HuH-7.5 (cell line): Measurements from ENCODE around the gene DIO1.
A peak's percentile ranks its signal among the peaks of the same experiment; 100 is the strongest.

ENCODE experiments used
- DNase-seq: peaks from one replicate; pipeline ENCODE4 v3.0.0; 2011; ENCODE audit warnings: low spot score

Gene DIO1

DNA sequence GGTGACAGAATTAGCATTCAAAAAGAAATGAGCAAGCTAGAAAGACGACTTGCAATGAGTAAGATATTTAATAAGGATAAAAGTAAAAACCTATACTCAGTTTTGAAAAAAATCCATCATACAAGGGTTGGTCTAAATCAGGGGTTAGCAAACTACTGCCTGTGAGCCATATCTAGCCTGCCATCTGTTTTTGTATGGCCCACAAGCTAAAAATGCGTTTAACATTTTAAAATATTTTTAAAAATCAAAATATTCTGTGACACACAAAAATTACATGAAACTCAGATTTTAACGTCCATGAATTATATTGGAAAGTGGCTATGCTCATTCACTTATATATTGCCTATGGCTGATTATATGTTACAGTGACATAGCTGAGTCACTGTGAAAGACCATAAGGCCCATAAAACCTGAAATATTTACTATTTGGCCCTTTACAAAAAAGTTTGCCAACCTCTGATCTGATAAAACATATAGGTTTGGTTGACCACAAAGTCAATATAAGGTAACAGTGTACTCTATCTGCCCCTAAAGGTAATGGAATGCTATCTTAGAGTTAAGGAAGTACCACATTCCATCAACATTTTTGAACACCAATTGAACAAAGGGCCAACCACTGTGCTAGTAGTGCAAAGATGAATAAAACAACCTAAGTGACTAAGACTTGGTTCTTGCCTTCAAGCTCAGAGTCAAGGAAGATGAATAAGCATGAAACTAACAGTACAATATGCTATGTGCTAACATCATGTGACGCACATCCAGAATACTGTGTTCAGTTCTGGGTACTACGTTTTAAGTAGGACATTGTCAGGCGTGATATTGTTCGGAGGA is 48.4 kb downstream of the DIO1 start:
- no peak for DNase-seq

DNA sequence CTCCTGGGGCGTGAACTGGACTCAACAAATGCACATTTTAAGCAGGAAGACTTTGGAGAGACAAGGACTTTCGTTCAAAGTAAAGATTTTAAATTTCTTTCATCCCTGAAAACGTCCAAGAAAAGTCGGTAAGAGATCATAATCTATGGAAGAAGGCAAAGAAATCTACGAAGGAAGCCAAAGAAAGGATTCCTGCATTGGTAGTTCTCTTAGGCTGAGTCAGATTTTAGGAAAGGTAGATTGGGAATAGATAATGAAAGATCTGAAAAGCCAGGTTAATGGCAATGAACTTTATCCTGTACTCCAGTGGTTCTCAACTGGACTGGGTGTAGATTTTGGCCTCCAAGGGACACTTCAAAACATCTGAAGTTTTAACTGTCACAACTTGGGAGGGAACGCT is 49.1 kb downstream of the DIO1 start:
- DNase-seq: no peak

DNA sequence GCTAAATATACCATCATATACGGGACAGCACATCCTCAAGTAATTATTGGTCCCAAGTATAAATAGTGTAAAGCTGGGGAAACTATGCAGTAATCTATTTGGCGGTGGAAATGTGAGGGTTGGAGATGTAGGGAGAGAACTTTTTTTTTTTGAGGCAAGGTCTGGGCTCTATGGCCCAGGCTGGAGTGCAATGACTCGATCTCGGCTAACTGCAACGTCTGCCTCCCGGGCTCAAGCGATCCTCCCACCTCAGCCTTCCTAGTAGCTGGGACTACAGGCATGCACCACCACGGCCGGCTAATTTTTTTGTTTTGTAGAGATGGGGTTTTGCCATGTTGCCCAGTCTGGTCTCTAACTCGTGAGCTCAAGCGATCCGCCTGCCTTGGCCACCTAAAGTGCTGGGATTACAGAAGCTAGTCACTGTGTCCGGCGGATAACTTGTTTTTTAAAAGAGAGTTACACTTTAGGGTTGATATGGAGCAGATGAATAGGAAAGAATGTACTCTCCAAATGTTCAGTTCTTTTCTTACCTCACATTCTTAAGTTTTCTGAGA is 49.6 kb downstream of the DIO1 start:
- no peak for DNase-seq

DNA sequence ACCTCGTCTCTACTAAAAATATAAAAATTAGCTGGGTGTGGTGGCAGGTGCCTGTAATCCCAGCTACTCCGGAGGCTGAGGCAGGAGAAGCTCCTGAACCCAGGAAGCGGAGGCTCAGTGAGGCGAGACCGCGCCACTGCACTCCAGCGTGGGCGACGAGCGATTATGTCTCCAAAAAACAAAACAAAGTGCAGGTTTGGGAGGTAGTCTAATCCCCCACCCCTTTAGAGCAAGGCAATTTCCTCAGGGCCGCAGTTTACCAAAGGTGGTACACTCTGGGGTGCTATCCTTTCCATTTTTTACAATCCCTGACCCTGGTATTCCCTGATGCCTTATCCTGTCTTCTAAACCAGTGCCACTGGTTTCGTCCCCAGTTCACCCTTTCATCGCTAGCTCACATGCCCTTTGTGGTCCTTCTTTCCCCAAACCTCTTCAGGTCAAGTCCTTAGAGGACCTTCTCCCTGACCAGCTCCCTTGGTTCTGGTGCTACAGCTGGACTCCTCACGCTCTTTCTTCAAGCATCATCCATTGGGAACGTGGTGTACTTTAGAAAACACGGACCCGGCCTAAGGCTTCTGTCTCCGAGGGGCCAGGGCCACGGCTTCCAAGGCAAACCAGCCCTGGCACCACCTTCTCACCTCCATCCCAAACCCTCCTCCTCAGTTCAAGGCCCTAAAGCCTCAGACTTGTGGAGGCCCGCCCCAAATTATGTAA is 50.6 kb downstream of the DIO1 start:
- no peak for DNase-seq

DNA sequence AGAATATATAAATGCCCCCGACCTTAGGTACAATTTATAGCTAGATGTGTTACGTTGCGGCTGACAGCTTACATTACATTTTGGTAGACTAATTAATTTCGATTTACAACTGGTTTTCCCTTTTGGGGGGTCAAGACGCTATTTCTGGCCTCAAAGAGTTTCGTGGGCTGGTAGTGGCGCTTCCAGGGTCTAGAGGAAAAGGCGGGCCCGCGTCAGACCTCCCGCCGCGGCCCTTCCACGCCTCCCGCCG is 51.1 kb downstream of the DIO1 start:
- DNase-seq: no peak

DNA sequence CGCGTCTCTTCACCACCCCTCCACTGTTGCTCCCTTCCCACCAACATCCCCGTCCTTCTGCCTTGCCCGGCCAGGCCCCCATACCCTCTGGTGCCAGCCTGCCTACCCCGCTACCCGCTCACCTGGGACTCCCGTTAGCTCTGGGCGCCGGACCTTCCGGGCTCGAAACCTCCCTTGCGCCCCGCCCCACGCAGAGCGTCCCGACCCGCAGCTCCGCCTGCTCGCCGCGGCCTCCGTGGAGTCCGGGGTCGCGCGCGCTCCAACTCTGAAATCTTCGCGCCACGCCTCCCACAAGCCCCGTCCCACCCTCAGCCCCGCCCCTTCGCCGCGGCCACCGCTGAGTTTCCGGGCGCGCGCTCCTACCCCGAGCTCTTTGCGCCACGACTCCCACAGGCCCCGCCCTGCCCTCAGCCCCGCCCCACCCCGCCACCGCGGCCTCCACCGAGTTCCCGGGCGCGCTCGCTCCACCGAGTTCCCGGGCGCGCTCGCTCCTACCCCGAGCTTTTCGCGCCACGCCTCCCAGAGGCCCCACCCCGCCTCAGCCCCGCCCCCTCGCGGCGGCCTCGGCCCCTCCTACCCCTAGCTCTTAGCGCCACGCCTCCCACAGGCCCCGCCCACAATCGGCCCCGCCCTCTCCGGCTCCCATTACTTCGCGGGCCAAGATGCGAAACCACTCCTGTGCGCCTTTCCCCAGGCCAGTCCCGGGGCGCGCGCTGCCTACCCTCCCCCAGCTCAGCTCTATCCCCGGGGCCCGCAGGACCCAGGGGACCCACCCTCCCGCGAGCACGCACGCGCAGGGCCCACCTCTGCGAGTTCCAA is 51.7 kb downstream of the DIO1 start, which contains the start of gene IFT25:
Gene IFT25, minus strand, starts transcription at position 267 of the 819 bp plus-strand sequence. CDS start 5,617 bp downstream, outside the sequence.
- peak; percentile 82 for DNase-seq

DNA sequence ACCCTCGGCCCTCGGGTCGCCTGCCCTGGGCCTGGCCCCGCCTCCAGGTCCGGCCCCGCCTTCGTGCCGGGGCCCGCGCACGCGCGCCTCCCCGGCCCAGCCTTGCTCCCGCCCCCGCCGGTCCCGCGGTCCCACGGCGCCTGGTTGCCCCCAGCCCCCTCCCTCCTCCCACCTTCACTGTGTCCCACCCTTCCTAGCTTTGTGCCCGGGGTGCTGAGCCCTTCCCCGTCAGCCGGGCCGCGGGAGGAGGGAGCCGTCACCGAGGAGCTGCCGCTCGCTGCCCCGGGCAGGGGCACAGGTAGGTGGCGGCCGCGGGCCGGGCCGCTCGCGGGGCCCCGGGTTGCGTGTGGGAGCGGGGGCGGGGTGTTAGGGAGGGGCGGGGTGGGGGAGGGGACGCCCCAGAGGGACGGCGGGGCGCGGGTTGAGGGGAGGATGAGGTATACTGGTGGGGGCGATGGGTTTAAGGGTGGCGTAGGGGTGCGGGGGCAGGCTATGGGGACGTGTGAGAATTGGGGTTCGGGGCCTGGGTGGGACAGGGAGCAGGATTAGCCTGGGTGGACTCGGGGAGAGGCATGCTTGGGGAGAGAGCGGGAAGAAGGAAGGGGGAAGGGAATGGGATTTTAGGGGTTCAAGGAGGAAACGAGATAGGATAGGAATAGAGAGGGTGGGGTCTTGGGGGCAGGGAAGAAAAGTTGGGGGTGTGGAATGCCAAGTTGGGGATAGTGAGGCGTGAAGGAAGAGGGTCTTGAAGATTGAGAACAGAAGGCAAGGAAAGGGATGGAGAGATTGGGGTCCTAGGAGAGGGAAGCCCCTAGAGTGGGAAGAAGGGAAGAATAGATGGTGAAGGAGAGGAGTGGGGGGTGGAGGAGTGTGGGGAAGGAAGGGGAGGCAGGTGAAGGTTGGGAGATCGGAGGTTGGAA is 52.5 kb downstream of the DIO1 start, which contains the start of gene LRRC42:
Gene LRRC42, plus strand, starts transcription at position 99 of the 920 bp plus-strand sequence. CDS start 5,650 bp downstream, outside the sequence.
- DNase-seq: peak; percentile 49

DNA sequence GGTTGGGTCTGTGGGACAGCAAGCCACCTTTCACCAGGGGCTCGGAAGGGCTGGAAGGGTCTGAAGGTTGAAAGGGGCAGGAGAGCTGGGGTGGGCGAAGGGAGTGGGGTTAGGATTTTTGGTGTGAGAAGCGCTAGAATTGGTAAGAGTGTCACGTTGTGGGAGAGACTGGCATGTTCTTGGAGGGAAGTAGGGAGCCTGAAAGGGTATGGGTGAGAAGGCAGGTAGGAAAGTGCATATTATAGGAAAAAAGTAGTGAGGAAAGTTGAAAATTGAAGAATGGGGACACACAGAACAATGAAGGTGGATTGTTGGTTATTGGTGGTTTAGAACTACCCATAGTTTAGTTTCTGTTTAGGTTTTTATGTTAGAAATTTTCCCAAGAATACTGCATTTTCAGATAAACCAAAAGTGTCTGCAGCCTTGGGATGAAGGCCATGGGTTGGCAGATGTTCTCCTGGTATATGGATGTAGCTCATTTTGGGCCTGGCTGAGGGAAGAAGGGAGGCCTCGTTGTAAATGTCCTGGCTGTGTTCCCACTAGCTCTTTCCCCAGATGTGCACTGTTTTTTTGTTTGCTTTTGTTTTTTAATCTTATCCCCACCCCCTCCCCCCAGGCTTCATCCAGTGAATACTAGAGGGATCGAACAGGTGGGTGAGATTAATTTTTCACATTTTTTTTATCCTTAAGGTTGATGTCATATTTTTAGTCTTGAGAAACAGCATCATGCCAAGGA is 53.4 kb downstream of the DIO1 start:
- DNase-seq: no peak

DNA sequence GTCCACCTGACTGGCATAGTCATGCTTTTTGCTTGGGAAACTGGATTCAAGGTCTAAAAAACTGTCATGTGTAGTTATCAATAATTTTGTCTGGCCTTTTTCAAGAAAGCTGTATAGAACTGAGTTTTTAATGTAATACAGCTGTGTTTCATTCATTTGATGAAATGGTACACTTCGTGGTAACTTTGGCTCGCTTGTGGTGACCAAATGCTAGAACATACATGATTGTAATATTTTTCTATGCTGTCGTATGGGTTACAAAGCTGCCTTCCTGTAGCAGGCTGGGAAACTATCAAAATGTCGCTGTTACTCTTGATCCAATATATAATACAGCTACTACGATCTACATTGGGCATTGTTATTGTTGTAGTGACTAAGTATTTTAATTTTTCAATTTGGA is 54.3 kb downstream of the DIO1 start:
- DNase-seq: no peak

DNA sequence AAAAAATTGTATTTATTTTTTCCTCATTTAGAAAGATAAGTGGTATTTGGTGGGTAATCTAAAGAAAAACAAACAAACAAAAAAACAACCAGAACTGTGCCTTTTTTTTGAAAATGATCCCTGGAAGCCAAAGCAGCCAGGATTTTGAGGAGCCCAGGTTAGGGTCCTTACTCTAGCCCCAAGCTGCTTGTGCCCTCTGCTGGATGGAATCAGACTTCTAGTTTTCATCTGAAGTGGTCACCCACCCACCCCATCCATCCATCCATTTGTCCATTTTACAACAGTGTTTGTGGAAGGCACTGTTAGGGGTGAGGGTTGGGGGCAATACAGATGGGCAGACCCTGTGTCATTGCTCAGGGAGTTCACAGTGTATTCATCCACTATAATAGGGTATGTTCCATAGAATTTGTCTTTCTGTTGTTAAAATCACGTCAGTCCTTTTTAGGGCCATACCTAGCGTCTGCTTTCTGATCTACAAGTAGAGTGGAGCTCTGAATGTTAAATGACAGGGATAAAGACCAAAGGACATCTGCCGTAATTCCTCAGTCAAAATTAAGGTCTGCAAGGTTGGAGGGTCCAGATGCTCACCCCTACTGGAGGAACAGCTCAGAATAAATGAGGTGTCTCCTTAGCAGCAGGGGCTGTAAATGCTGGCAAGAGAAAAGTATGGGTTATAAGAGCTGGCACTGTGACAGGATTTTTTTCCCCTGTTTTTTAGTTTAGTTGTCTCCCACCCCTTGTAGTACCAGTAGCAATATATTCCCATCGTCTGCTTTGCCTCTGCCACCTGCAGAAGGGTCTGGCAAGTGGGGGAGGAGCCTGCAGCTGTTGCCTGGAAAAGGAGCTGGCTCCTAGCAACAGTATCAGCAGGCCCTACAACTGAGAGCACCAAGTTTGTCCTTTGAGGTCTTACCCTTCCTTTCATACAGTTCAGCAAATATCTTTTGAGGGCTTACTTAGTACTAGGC is 55.3 kb downstream of the DIO1 start:
- DNase-seq: no peak

DNA sequence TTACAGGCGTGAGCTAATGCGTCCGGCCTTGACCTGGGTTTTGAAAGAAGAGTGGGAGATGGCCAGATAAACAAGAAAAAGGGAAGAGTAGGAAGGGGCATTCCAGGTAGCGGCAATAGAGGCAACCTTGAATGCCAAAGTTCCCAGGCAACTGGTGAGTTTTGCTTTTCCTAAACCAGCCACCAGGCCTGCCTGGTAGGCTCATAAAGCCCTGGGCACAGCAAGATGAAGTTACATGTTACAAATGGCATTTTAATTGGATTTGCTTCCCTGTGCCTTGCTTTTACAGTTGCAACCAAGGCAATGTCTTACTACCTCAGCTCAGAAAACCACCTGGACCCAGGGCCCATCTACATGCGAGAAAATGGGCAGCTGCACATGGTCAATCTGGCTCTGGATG is 57.7 kb downstream of the DIO1 start:
- no peak for DNase-seq

DNA sequence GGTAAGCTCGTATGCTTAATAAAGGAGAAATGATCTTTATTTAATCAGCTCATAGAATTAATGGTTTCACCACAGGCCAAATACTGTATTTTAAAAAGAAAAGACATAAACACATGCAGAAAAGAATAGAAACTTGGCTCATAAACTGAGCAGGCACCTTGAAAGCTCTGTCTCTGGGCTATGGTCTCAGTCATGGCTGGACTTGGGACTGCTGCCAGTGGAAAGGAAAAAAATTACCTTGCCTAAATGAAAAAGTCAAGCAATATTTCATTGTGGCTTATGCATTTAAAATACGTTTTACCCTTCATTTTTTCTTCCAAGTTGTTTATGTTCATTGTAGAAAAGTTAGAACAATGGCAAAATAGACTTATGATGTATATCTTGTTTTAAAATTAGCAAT is 60.1 kb downstream of the DIO1 start:
- no peak for DNase-seq

DNA sequence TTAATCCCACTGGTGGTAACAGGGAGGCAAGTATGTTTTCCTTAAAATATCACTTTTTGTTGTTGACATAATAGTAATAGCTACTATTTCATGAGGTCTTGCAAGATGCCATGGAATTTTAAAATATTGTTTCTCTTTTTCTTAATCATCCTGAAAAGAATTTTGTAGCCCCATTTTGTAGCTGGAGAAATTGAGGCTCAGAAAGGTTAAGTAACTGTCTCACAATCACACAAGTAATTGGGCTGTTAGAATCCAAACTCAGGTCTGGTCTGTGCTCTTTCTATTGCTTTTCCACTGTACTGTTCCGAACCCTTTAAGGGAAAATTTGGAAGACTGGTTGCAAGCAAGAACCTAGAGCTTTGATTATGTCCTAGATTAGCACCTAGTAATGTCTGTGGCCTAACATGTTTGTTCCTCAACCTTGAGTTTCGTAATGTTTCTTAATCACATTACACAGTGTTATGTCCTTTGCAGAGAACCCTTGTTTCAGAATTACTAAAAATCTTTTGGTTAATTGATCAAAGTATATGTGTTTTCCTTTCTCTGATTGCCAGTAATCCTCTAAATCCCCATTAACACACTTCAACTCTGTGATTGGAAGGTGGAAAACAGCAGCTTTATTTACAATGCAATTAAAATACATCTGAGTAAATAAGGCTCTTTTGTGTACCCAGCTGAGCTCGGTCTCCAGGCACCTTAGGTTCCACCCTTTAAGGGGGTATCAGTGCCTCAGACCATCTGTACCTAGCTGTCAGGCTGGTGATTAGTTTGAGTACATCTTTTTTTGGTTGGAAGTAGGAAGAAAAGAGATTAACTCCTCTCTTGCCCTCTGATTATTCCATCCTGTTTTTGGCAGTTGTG is 62.6 kb downstream of the DIO1 start:
- DNase-seq: no peak

DNA sequence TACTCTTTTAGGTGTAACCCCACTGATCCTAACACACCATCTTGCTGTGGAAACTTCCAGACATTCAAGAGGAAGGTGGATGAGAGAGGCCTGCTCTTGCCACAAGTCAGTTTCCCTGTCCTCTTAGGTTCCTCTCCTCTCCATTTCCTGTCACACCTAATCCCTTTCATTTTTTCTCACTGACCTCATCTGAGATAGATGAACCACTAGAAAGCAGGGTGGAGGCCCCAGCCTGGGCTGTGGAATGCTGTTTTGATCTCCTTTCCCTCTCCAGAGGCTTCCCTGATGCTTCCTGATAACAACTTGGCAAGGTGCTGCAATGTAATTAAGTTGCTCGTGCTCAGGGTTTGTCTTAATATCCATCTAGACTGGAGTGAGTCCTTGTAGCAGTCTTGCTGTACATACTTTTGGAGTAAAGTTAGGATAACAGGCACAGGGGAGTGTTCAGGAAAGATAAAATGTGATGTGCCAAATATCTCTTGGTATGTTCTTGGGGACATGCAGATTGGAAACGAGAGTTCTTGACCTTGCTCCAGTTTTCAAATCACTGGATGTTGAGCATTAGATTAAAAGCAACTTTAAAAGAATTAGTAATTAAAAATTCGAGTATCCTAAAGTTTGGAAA is 63.3 kb downstream of the DIO1 start:
- no peak for DNase-seq

DNA sequence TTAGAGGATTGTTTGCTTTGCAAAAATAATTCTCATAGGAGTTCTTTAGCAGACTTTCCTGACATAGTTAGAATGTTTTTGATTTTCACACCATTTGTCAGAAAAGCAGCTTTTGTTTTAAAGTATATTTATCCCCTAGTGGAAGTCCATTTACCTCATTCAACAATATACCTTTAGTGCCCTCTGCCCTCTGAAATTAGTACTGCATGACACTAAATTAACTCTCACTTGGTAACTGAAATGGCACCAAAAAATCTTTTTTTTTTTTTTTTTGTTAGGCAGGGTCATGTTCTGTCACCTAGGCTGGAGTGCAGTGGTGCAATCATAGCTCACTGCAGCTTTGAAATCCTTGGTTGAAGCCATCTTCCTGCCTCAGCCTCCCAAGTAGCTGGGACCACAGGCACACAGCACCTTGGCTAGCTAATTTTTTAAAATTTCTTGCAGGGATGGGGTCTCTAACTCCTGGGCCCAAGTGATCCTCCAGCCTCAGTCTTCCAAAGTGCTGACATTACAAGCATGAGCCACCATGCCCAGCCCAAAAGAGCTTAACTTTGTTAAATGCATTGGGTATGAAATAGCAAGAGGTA is 65.8 kb downstream of the DIO1 start:
- DNase-seq: no peak
